K562 (cell line): ENCODE results near the gene YES1. TPM values are rescaled to one million over a fixed set of nuclear protein-coding genes. Genes with fewer than 3 reads are reported as not detected.

Experiments
- ATAC-seq: fragments of 200-7000 bp; cut with Tn5 transposase; 3 replicates; pipeline ENCODE4 v1.9.1; 2020; ENCODE audit warnings: moderate library complexity
- BruUV-seq: library from RNA; stranded (reverse); fragments of 400-500 nt; replicated peaks from 2 replicates; lab custom pipeline; 2021; lab: Mats Ljungman, UMichigan
- CTCF ChIA-PET: fragments of 300-600 bp; formaldehyde crosslinking; extraction: SDS; loops from one replicate; lab custom pipeline; 2021; ENCODE audit warnings: low intra/inter-chr PET ratio; lab: Yijun Ruan, JAX
- POLR2A ChIA-PET: fragments of 300-600, 350-650 bp; sonication (Branson Sonifier 250); formaldehyde crosslinking; extraction: SDS; loops from one replicate; lab custom pipeline; 2021; ENCODE audit warnings: antibody characterized with exemption, inconsistent platforms; lab: Yijun Ruan, JAX
- DNase-seq, 4 experiments: peaks; one replicate each; pipeline versions ENCODE4 v3.0.0 to v3.0.0-alpha.2; 2011 to 2018; ENCODE audit warnings: low spot score in 3 of 4, mixed read lengths in 3 of 4; ENCODE audit errors: extremely low read depth in 1 of 4
- FAIRE-seq: peaks from 2 replicates; lab custom pipeline; 2011; peaks lifted over from hg19 to GRCh38; lab: Jason Lieb, UNC
- H2AFZ ChIP-seq: 2 replicates; pipeline ENCODE4 v1.6.0; 2011; ENCODE audit warnings: low read depth, low read length, control low read depth, inconsistent platforms
- H3K27ac ChIP-seq: fragments of 200-600 bp; 3 replicates; pipeline ENCODE4 v1.8.0; 2011; ENCODE audit warnings: low read depth, mild to moderate bottlenecking, control low read depth, inconsistent platforms, low read length, moderate library complexity, mixed read lengths; ENCODE audit errors: extremely low read depth
- H3K27me3 ChIP-seq, 2 experiments: fragments of 300-600 bp in 1 of 2; 2 replicates in 1 of 2; 3 replicates in 1 of 2; pipeline versions ENCODE4 v1.6.0 to v1.8.0; 2011; ENCODE audit warnings: inconsistent platforms in 2 of 2, low read length in 2 of 2, mild to moderate bottlenecking in 1 of 2, mixed read lengths in 1 of 2, moderate library complexity in 1 of 2; ENCODE audit not compliant: control insufficient read depth in 2 of 2, insufficient read depth in 2 of 2
- H3K36me3 ChIP-seq: fragments of 300-600 bp; 3 replicates; pipeline ENCODE4 v1.8.0; 2011; ENCODE audit warnings: mild to moderate bottlenecking, low read length, inconsistent platforms; ENCODE audit not compliant: control insufficient read depth, insufficient read depth
- H3K4me1 ChIP-seq, 2 experiments: fragments of 200-600 bp in 1 of 2; replicated peaks in 1 of 2; 2 replicates in 1 of 2; 3 replicates in 1 of 2; pipeline versions ENCODE4 v1.5.1 to v1.8.0; 2011; ENCODE audit warnings: inconsistent platforms in 2 of 2, low read length in 2 of 2, mild to moderate bottlenecking in 1 of 2, mixed read lengths in 1 of 2, moderate library complexity in 1 of 2; ENCODE audit not compliant: control insufficient read depth in 2 of 2, insufficient read depth in 2 of 2
- H3K4me2 ChIP-seq: 2 replicates; pipeline ENCODE4 v1.6.1; 2011; ENCODE audit warnings: low read length, control low read depth, inconsistent platforms, mixed read lengths; ENCODE audit not compliant: insufficient read depth
- H3K4me3 ChIP-seq: fragments of 200-600 bp; sonication (generic), shearing (Covaris generic); 2 replicates; pipeline ENCODE4 v1.5.1; 2016; ENCODE audit warnings: control low read depth, inconsistent platforms
- H3K79me2 ChIP-seq: fragments of 200-600 bp; 3 replicates; pipeline ENCODE4 v1.8.0; 2011; ENCODE audit warnings: low read length, inconsistent platforms; ENCODE audit not compliant: control insufficient read depth, insufficient read depth
- H3K9ac ChIP-seq, 2 experiments: 2 replicates each; pipeline versions ENCODE4 v1.6.0 to v1.6.1; 2011; ENCODE audit warnings: low read depth in 2 of 2, low read length in 2 of 2, control low read depth in 1 of 2, inconsistent platforms in 1 of 2, mild to moderate bottlenecking in 1 of 2, mixed read lengths in 1 of 2; ENCODE audit not compliant: insufficient read depth in 1 of 2
- H3K9me1 ChIP-seq: one replicate; pipeline ENCODE4 v1.6.0; 2011; ENCODE audit warnings: inconsistent platforms, mild to moderate bottlenecking, low read length, moderate library complexity; ENCODE audit not compliant: control insufficient read depth, insufficient read depth
- H3K9me3 ChIP-seq: replicated peaks from 2 replicates; pipeline ENCODE4 v1.5.1; 2011; ENCODE audit warnings: low read depth, low read length, inconsistent platforms; ENCODE audit not compliant: control insufficient read depth, insufficient read depth
- H4K20me1 ChIP-seq: replicated peaks from 2 replicates; pipeline ENCODE4 v1.6.1; 2011; ENCODE audit warnings: low read length, inconsistent platforms, mixed read lengths; ENCODE audit not compliant: control insufficient read depth, insufficient read depth
- ESRRA ChIP-seq: fragments of 450-650 bp; IDR thresholded peaks from 2 replicates; pipeline ENCODE4 v1.6.1; 2014; ENCODE audit warnings: low read depth, mild to moderate bottlenecking, moderate library complexity, borderline replicate concordance
- HLTF ChIP-seq: fragments of 450-650 bp; IDR thresholded peaks from 2 replicates; pipeline ENCODE4 v1.6.1; 2016
- NCOR1 ChIP-seq: fragments of 450-650 bp; IDR thresholded peaks from 2 replicates; pipeline ENCODE4 v1.6.1; 2016; ENCODE audit warnings: mild to moderate bottlenecking, moderate library complexity
- PML ChIP-seq: IDR thresholded peaks from 2 replicates; pipeline ENCODE4 v1.6.1; 2012; ENCODE audit warnings: low read length, inconsistent platforms
- ZC3H4 ChIP-seq: sonication (generic); formaldehyde crosslinking; IDR thresholded peaks from 2 replicates; pipeline ENCODE4 v1.9.0; 2021; ENCODE audit warnings: missing genetic modification reagents, borderline replicate concordance
- ZNF121 ChIP-seq: sonication (generic); formaldehyde crosslinking; conservative IDR thresholded peaks from 2 replicates; pipeline ENCODE4 v1.8.0; 2022; ENCODE audit warnings: missing genetic modification reagents
- ZNF3 ChIP-seq: fragments of 250-450 bp; sonication (Bioruptor Pico); IDR thresholded peaks from 2 replicates; pipeline ENCODE4 v1.5.0; 2021; ENCODE audit warnings: mild to moderate bottlenecking, moderate library complexity
- in situ Hi-C: fragments of 300-500 bp; cut with MboI; formaldehyde crosslinking; loops from 4 replicates; pipeline ENCODE4 v1.15.0; 2018; ENCODE audit warnings: inconsistent platforms, mixed read lengths
- intact Hi-C: fragments of 100-400 bp; cut with micrococcal nuclease; formaldehyde crosslinking; loops from 2 replicates; pipeline ENCODE4 v1.14.2; 2022
- polyA plus RNA-seq, 8 experiments: library from polyadenylated mRNA; depleted of rRNA in 4 of 8; stranded (reverse) in 5 of 8; unstranded in 3 of 8; fragments of >200 nt; fragmentation: Nextera tagmentation in 2 of 8; fragmentation: Illumina TruSeq in 1 of 8; extraction: Ambion mirVana in 2 of 8; extraction: Trizol in 1 of 8; gene quantifications; 2 replicates each; pipeline versions ENCODE4 v1.2.1 to v1.2.3, GENCODE V29; 2011 to 2014; ENCODE audit warnings: inconsistent platforms in 1 of 8, missing spikeins in 1 of 8
- total RNA-seq, 7 experiments: library from RNA; depleted of rRNA in 6 of 7; stranded (reverse); fragments of >200 nt in 6 of 7; fragmentation: Illumina TruSeq in 2 of 7; extraction: Trizol in 2 of 7; gene quantifications; 2 replicates each; pipeline versions ENCODE4 v1.2.1 to v1.2.3, GENCODE V29; 2011 to 2021; ENCODE audit warnings: low replicate concordance in 1 of 7
- TF ChIP-seq, protein P1 (sequence below): fragments of 250-450 bp; sonication (Bioruptor Pico); IDR thresholded peaks from 2 replicates; pipeline ENCODE4 v1.5.0; 2021; ENCODE audit warnings: mild to moderate bottlenecking, borderline replicate concordance
- TF ChIP-seq, protein P2 (sequence below): IDR thresholded peaks from 2 replicates; pipeline ENCODE4 v1.6.1; 2011; ENCODE audit not compliant: insufficient read length; ENCODE audit errors: extremely low read depth

YES1 gene
- total and polyA plus RNA-seq, 9 of the 15 experiments (the other 6 are each of a cell fraction or from before 2014, with no cell fraction given) = 37.2 to 115 (median 77.7) TPM

DNA sequence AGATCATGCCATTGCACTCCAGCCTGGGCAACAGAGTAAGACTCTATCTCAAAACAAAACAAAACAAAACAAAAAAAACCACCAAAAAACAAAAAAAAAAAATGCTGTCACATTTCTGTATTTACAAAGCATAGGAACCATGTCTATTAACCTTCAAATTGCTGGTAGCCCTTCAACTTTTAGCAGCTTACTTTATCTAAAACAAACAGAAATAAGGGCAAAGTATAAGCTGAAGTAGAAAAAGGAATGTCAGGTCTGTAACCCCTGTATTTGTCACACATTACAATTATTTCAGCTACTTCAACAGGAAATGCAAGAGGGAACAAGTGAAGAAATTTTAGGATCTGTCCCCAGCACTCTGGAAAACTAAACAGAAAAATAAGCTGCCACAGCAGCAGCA is 129.2 kb downstream of the YES1 start:
- Histone ChIP-seq H3K27me3 (no peaks in the 10 kb centered on the region), H3K4me1 (peaks cover 0 to 18% of the 10 kb centered on the region in 2 experiments; a peak in 3 of 5 replicates), H3K79me2 (no peaks in the 10 kb centered on the region), H3K9me1 (no peaks in the 10 kb centered on the region), H3K4me3 (no peak overlapping the region), H3K9me3 (no peaks in the 10 kb centered on the region)
- CTCF ChIA-PET = interaction anchor here (0.7 kb wide), 1 partner anchor 11 kb away, joined by 4 read pairs; no protein-coding TSS in a partner anchor
- FAIRE-seq (no peak), DNase-seq (no peak)
- in situ Hi-C loops = no loop called here
- BruUV-seq = no TSS peak
- intact Hi-C loops = no loop called here
- POLR2A ChIA-PET = interaction anchor here (1.4 to 3.0 kb wide), 5 partner anchors 9 to 26 kb away, joined by 5 to 12 read pairs (median 9); no protein-coding TSS in a partner anchor
- no peak for TF ChIP-seq ZC3H4 (CRISPR knock-in tag)
- 0 out of 2 replicates have a peak, but pooled peaks have one; percentile 2 for TF ChIP-seq NCOR1
- TF ChIP-seq ZNF3 = no peak
- no peak for TF ChIP-seq PML
- TF ChIP-seq, protein P1, sequence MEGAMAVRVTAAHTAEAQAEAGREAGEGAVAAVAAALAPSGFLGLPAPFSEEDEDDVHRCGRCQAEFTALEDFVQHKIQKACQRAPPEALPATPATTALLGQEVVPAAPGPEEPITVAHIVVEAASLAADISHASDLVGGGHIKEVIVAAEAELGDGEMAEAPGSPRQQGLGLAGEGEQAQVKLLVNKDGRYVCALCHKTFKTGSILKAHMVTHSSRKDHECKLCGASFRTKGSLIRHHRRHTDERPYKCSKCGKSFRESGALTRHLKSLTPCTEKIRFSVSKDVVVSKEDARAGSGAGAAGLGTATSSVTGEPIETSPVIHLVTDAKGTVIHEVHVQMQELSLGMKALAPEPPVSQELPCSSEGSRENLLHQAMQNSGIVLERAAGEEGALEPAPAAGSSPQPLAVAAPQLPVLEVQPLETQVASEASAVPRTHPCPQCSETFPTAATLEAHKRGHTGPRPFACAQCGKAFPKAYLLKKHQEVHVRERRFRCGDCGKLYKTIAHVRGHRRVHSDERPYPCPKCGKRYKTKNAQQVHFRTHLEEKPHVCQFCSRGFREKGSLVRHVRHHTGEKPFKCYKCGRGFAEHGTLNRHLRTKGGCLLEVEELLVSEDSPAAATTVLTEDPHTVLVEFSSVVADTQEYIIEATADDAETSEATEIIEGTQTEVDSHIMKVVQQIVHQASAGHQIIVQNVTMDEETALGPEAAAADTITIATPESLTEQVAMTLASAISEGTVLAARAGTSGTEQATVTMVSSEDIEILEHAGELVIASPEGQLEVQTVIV = no peak
- peak; percentile 48; the same call in 1 of the 2 replicates for TF ChIP-seq ZNF121 (CRISPR knock-in tag)
- TF ChIP-seq HLTF = no peak
- TF ChIP-seq, protein P2, sequence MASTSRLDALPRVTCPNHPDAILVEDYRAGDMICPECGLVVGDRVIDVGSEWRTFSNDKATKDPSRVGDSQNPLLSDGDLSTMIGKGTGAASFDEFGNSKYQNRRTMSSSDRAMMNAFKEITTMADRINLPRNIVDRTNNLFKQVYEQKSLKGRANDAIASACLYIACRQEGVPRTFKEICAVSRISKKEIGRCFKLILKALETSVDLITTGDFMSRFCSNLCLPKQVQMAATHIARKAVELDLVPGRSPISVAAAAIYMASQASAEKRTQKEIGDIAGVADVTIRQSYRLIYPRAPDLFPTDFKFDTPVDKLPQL = no peak
- TF ChIP-seq ESRRA = no peak
- TF ChIP-seq, all 486 proteins: peak for 2
- Histone ChIP-seq H3K36me3 (peaks cover 85% of the 10 kb centered on the region; the same call in 2 of the 3 replicates), H3K9ac (peak overlapping the region in 1 of 2 experiments; percentile 38; a peak in 2 of 4 replicates), H3K4me2 (no peak overlapping the region), H4K20me1 (no peaks in the 10 kb centered on the region), H3K27ac (no peak overlapping the region), H2AFZ (no peak overlapping the region)
- no peak for ATAC-seq
